HG03103 (cell line): ENCODE results near the gene JMJD1C.
"Not testable (repeated sequence)": the region's sequence is repeated elsewhere in the genome, so short reads cannot be mapped to it uniquely, and the experiment has no call there.

ENCODE experiments used
- ATAC-seq: cut with Tn5 transposase; IDR thresholded peaks from one replicate; pipeline ENCODE4 v1.9.1; 2021; ENCODE audit warnings: low read depth; ENCODE audit not compliant: unreplicated experiment

JMJD1C gene

GRCh38 chr10:63153868-63154545 lies 311.8 kb downstream of the JMJD1C start:
- not testable (repeated sequence) for ATAC-seq

GRCh38 chr10:63150745-63151144 lies 315.0 kb downstream of the JMJD1C start:
- no peak for ATAC-seq

- ATAC-seq = no peak
Measured at GRCh38 chr10:63146503-63146902, 319.3 kb downstream of the JMJD1C start.

GRCh38 chr10:63145782-63146181 lies 320.0 kb downstream of the JMJD1C start:
- peak; percentile 65 for ATAC-seq

GRCh38 chr10:63143987-63144386 lies 321.8 kb downstream of the JMJD1C start:
- no peak for ATAC-seq

GRCh38 chr10:63142136-63142535 lies 323.6 kb downstream of the JMJD1C start:
- no peak for ATAC-seq

- ATAC-seq = no peak
Measured at GRCh38 chr10:63140077-63140476, 325.7 kb downstream of the JMJD1C start.

GRCh38 chr10:63137306-63137705 lies 328.5 kb downstream of the JMJD1C start:
- ATAC-seq = no peak

GRCh38 chr10:63133821-63134557 lies 331.8 kb downstream of the JMJD1C start:
- ATAC-seq = no peak

- peak; percentile 95 for ATAC-seq
Measured at GRCh38 chr10:63133056-63133820, 332.5 kb downstream of the JMJD1C start, which contains the start of gene NRBF2. NRBF2 (plus strand) TSS chr10:63133328; CDS start chr10:63133471, 143 bp downstream.

GRCh38 chr10:63132651-63133055 lies 333.1 kb downstream of the JMJD1C start:
- ATAC-seq = no peak

GRCh38 chr10:63129888-63130287 lies 335.9 kb downstream of the JMJD1C start:
- ATAC-seq = no peak

- ATAC-seq = no peak
Measured at GRCh38 chr10:63128443-63128842, 337.3 kb downstream of the JMJD1C start.

GRCh38 chr10:63125459-63125858 lies 340.3 kb downstream of the JMJD1C start:
- ATAC-seq = no peak

GRCh38 chr10:63123727-63124362 lies 341.9 kb downstream of the JMJD1C start:
- ATAC-seq = no peak

GRCh38 chr10:63120554-63120953 lies 345.2 kb downstream of the JMJD1C start:
- no peak for ATAC-seq

GRCh38 chr10:63119041-63119440 lies 346.7 kb downstream of the JMJD1C start:
- no peak for ATAC-seq
